Adrenal gland (tissue), 5 donors: ENCODE results near the gene EPM2A.

Experiments
- POLR2A ChIP-seq, 2 donors: fragments of 450-650 bp; IDR thresholded peaks; one replicate each; pipeline ENCODE4 v1.6.1; 2017; ENCODE audit warnings: antibody characterized with exemption in 2 of 2, mild to moderate bottlenecking in 2 of 2, moderate library complexity in 1 of 2
- TF ChIP-seq, protein P1 (sequence below), 6 experiments: fragments of 450-650 bp in 4 of 6; fragments of 200-600 bp in 2 of 6; sonication (generic) in 1 of 6; IDR thresholded peaks; 1 replicate in 5 of 6; 2 replicates in 1 of 6; pipeline versions ENCODE4 v1.5.1 to v1.8.0; 2016 to 2021; ENCODE audit warnings: antibody characterized with exemption in 6 of 6, mild to moderate bottlenecking in 2 of 6, moderate library complexity in 1 of 6
- donor health status: DM: no; HTN: no; CAD: no.

DNA sequence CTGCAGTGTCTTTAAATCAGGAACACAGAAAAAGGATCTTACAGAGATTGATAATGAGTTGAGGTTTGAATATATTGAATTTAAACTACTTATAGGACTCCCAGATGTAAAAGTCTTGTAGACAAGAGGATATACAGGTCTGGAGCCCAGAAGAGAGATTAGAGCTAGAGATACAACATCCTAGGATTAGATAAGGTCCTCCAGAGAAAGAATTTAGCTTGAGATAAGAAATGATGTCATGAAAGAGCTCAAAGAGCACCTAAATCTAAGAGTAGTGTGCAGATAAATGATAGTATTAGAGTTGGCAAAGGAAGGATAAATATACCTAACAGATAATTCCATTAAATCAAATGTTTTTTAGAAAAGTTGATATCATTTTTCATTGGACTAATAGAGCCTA lies 23.9 kb downstream of the EPM2A start:
- TF ChIP-seq, protein P1, sequence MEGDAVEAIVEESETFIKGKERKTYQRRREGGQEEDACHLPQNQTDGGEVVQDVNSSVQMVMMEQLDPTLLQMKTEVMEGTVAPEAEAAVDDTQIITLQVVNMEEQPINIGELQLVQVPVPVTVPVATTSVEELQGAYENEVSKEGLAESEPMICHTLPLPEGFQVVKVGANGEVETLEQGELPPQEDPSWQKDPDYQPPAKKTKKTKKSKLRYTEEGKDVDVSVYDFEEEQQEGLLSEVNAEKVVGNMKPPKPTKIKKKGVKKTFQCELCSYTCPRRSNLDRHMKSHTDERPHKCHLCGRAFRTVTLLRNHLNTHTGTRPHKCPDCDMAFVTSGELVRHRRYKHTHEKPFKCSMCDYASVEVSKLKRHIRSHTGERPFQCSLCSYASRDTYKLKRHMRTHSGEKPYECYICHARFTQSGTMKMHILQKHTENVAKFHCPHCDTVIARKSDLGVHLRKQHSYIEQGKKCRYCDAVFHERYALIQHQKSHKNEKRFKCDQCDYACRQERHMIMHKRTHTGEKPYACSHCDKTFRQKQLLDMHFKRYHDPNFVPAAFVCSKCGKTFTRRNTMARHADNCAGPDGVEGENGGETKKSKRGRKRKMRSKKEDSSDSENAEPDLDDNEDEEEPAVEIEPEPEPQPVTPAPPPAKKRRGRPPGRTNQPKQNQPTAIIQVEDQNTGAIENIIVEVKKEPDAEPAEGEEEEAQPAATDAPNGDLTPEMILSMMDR (IDR thresholded peaks at IDR 0.05), result no peak
- no peak for TF ChIP-seq POLR2A (IDR thresholded peaks at IDR 0.05)
